Measurements from ENCODE around the gene CAP2.

DNA sequence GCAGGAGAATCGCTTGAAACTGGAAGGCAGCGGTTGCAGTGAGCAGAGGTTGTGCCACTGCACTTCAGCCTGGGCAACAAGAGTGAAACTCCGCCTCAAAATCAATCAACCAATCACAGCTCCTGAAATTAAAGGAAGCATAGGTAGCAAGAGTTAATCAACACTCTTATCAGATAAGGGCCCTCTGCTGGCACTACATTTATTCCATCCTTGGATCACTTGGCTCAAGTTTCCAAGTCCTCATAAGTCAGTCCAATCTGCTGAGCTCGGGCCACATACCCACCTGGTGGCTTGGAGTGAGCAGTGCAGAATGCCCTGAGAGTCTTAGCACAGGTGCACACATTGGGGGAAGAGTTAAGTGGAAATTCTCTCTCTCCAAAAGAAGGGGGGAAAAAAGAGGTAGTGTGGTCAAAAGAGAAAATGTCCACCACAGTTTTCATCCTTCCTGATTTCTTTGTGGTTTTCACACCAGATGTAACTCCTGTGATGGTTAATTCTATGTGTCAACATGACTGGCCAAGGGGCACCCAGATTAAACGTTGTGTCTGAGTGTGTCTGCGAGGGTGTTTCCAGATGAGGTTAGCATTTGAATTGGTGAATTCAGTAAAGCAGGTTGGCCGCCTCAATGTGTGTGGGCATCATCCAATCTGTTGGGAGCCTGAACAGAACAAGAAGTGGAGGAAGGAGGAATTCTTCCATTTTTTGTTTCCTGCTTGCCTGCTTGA, 192.5 kb downstream of the CAP2 start:
- TF ChIP-seq, protein P1, sequence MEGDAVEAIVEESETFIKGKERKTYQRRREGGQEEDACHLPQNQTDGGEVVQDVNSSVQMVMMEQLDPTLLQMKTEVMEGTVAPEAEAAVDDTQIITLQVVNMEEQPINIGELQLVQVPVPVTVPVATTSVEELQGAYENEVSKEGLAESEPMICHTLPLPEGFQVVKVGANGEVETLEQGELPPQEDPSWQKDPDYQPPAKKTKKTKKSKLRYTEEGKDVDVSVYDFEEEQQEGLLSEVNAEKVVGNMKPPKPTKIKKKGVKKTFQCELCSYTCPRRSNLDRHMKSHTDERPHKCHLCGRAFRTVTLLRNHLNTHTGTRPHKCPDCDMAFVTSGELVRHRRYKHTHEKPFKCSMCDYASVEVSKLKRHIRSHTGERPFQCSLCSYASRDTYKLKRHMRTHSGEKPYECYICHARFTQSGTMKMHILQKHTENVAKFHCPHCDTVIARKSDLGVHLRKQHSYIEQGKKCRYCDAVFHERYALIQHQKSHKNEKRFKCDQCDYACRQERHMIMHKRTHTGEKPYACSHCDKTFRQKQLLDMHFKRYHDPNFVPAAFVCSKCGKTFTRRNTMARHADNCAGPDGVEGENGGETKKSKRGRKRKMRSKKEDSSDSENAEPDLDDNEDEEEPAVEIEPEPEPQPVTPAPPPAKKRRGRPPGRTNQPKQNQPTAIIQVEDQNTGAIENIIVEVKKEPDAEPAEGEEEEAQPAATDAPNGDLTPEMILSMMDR (IDR thresholded peaks at IDR 0.05): peak; percentile 40
- TF ChIP-seq POLR2AphosphoS5 (IDR thresholded peaks at IDR 0.05; ENCODE audit: low read depth, low read length): no peak
